GM23248 (cell line): ENCODE data around the gene TNFRSF21.

Source experiments
- EZH2 ChIP-seq: fragments of 200-600 bp; sonication (generic); IDR thresholded peaks from 2 replicates; pipeline ENCODE4 v1.6.1; 2018; ENCODE audit warnings: antibody characterized with exemption, mild to moderate bottlenecking; ENCODE audit not compliant: insufficient read depth, poor library complexity, severe bottlenecking
- EZH2phosphoT487 ChIP-seq: fragments of 200-600 bp; sonication (generic); IDR thresholded peaks from 2 replicates; pipeline ENCODE4 v1.6.1; 2018; ENCODE audit warnings: antibody characterized with exemption, moderate library complexity, mild to moderate bottlenecking, low read depth; ENCODE audit not compliant: insufficient read depth

DNA sequence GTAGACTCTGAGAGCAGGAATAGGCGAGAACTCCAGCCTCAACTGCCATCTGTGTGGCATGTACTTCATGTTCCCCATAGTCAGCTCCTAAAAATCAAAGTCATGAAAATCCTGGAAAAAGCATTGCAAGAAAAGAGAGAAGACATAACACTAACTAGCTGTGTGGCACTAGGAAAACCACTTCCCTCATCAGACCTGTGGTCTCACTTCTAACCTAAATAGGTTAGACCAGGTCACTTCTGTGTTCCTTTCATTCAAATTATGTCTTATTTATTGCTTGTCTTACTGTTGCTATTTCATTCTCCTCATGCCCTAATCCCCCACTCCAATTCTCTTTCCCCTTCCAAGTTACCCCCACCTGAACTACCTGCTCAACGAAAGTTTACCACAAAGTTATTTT, 70.2 kb downstream of the TNFRSF21 start:
- no peak for TF ChIP-seq EZH2
- TF ChIP-seq EZH2phosphoT487, result no peak
